ENCODE data around the gene KCNAB3. TPM values are rescaled to one million over a fixed set of nuclear protein-coding genes. Genes with fewer than 3 reads are reported as not detected.

Gene KCNAB3
- total RNA-seq, 2 donors from 2014 or later: not detected

GRCh38 chr17:7971651-7972050, 42.0 kb upstream of the KCNAB3 start:
- DNase-seq (ENCODE audit: low spot score) (no peak), ATAC-seq (ENCODE audit: insufficient number of reproducible peaks, low FRiP score, low read depth) (no peak)
- Histone ChIP-seq H3K9me3 (peaks cover 14% of the 10 kb centered on the region), H3K27me3 (replicated peaks; ENCODE audit: insufficient read depth) (no peaks in the 10 kb centered on the region), H3K4me3 (no peak overlapping the region), H3K36me3 (no peaks in the 10 kb centered on the region), H3K4me1 (ENCODE audit: control insufficient read depth in 1 of 2, low read depth in 2 of 2) (no peaks in the 10 kb centered on the region), H3K27ac (no peak overlapping the region)
- TF ChIP-seq CTCF (IDR thresholded peaks at IDR 0.05): no peak

- no peak for TF ChIP-seq CTCF (IDR thresholded peaks at IDR 0.05)
- ATAC-seq (ENCODE audit: insufficient number of reproducible peaks, low FRiP score, low read depth) (no peak), DNase-seq (ENCODE audit: low spot score) (no peak)
- peaks cover 7% of the 10 kb centered on the region for H3K9me3 ChIP-seq
- H3K4me3 ChIP-seq: no peak overlapping the region
- H3K4me1 ChIP-seq (ENCODE audit: control insufficient read depth in 1 of 2, low read depth in 2 of 2): no peaks in the 10 kb centered on the region
- no peaks in the 10 kb centered on the region for H3K27me3 ChIP-seq (replicated peaks; ENCODE audit: insufficient read depth)
- no peak overlapping the region for H3K27ac ChIP-seq
- no peaks in the 10 kb centered on the region for H3K36me3 ChIP-seq
These were observed 39.8 kb upstream of the KCNAB3 start for GRCh38 chr17:7969433-7969832.

- no peaks in the 10 kb centered on the region for H3K9me3 ChIP-seq
- DNase-seq (ENCODE audit: low spot score) (no peak), ATAC-seq (ENCODE audit: insufficient number of reproducible peaks, low FRiP score, low read depth) (no peak)
- H3K27ac ChIP-seq: no peak overlapping the region
- no peaks in the 10 kb centered on the region for H3K4me1 ChIP-seq (ENCODE audit: control insufficient read depth in 1 of 2, low read depth in 2 of 2)
- H3K27me3 ChIP-seq (replicated peaks; ENCODE audit: insufficient read depth): no peaks in the 10 kb centered on the region
- no peak overlapping the region for H3K4me3 ChIP-seq
- H3K36me3 ChIP-seq: no peaks in the 10 kb centered on the region
- no peak for TF ChIP-seq CTCF (IDR thresholded peaks at IDR 0.05)
These were observed 38.1 kb upstream of the KCNAB3 start for GRCh38 chr17:7967751-7968150.

GRCh38 chr17:7961421-7961820, 31.8 kb upstream of the KCNAB3 start:
- Histone ChIP-seq H3K27ac (no peak overlapping the region), H3K27me3 (replicated peaks; ENCODE audit: insufficient read depth) (no peaks in the 10 kb centered on the region), H3K36me3 (no peaks in the 10 kb centered on the region), H3K9me3 (no peaks in the 10 kb centered on the region), H3K4me3 (no peak overlapping the region), H3K4me1 (ENCODE audit: control insufficient read depth in 1 of 2, low read depth in 2 of 2) (no peaks in the 10 kb centered on the region)
- no peak for TF ChIP-seq CTCF (IDR thresholded peaks at IDR 0.05)
- DNase-seq (ENCODE audit: low spot score): no peak
- ATAC-seq (ENCODE audit: insufficient number of reproducible peaks, low FRiP score, low read depth): no peak

GRCh38 chr17:7959503-7960253, 30.0 kb upstream of the KCNAB3 start:
- no peak for TF ChIP-seq CTCF (IDR thresholded peaks at IDR 0.05)
- no peak overlapping the region for H3K27ac ChIP-seq
- H3K9me3 ChIP-seq: no peaks in the 10 kb centered on the region
- H3K36me3 ChIP-seq: no peaks in the 10 kb centered on the region
- H3K4me1 ChIP-seq (ENCODE audit: control insufficient read depth in 1 of 2, low read depth in 2 of 2): no peaks in the 10 kb centered on the region
- H3K27me3 ChIP-seq (replicated peaks; ENCODE audit: insufficient read depth): no peaks in the 10 kb centered on the region
- ATAC-seq (ENCODE audit: insufficient number of reproducible peaks, low FRiP score, low read depth): no peak
- DNase-seq (ENCODE audit: low spot score): no peak
- no peak overlapping the region for H3K4me3 ChIP-seq

All from thoracic aorta (tissue), 2 donors.